Upper lobe of left lung (tissue), 6 donors: ENCODE measurements around the gene MFSD2B. TPM values are rescaled to one million over a fixed set of nuclear protein-coding genes. Genes with fewer than 3 reads are reported as not detected.

ENCODE experiments used
- ATAC-seq, 2 donors: fragments of 200-7000 bp; cut with Tn5 transposase; one replicate each; pipeline ENCODE4 v1.9.1; 2022; ENCODE audit warnings: mild to moderate bottlenecking in 2 of 2, moderate library complexity in 2 of 2; ENCODE audit not compliant: low FRiP score in 2 of 2
- DNase-seq, 2 donors: peaks; one replicate each; pipeline ENCODE4 v3.0.0-alpha.2; 2019 to 2020
- H3K27ac ChIP-seq, 4 donors: fragments of 200-600 bp; sonication (generic); one replicate each; pipeline ENCODE4 v1.5.1; 2016 to 2019
- H3K27me3 ChIP-seq, 4 donors: fragments of 200-600 bp; sonication (generic); one replicate each; pipeline ENCODE4 v1.5.1; 2017 to 2019
- H3K36me3 ChIP-seq, 4 donors: fragments of 200-600 bp; sonication (generic); one replicate each; pipeline ENCODE4 v1.5.1; 2016 to 2019
- H3K4me1 ChIP-seq, 4 donors: fragments of 200-600 bp; sonication (generic); one replicate each; pipeline ENCODE4 v1.5.1; 2018 to 2019
- H3K4me3 ChIP-seq, 4 donors: fragments of 200-600 bp; sonication (generic); one replicate each; pipeline ENCODE4 v1.5.1; 2017 to 2019; ENCODE audit warnings: mild to moderate bottlenecking in 2 of 4, moderate library complexity in 1 of 4
- H3K9me3 ChIP-seq, 4 donors: fragments of 200-600 bp; sonication (generic); one replicate each; pipeline ENCODE4 v1.5.1; 2018 to 2019
- CTCF ChIP-seq, 6 experiments: fragments of 450-650 bp in 4 of 6; fragments of 200-600 bp in 2 of 6; sonication (generic) in 2 of 6; IDR thresholded peaks; one replicate each; pipeline ENCODE4 v1.5.1; 2016 to 2019; ENCODE audit warnings: antibody characterized with exemption in 6 of 6
- EP300 ChIP-seq, 4 donors: sonication (generic); formaldehyde crosslinking; IDR thresholded peaks; one replicate each; pipeline ENCODE4 v1.5.1; 2017; ENCODE audit warnings: antibody characterized with exemption in 4 of 4, control low read depth in 2 of 4
- POLR2A ChIP-seq, 4 donors: fragments of 450-650 bp; IDR thresholded peaks; one replicate each; pipeline ENCODE4 v1.5.1; 2016 to 2017; ENCODE audit warnings: antibody characterized with exemption in 4 of 4, mild to moderate bottlenecking in 2 of 4
- POLR2AphosphoS5 ChIP-seq, 2 donors: sonication (generic); formaldehyde crosslinking; IDR thresholded peaks; one replicate each; pipeline ENCODE4 v1.5.1; 2017; ENCODE audit warnings: antibody characterized with exemption in 2 of 2
- WGBS, 2 donors: methylation state at CpG; one replicate each; pipeline ENCODE4 v1.1.5; 2017 to 2018; 5-methylcytosine and 5-hydroxymethylcytosine counted together
- total RNA-seq, 6 donors: library from RNA; depleted of rRNA in 4 of 6; stranded (reverse); fragments of >200 nt in 4 of 6; gene quantifications; one replicate each; pipeline versions ENCODE4 v1.1.0 to v1.2.1, GENCODE V29; 2016 to 2021
- donor health status: DM: no; HTN: no; CAD: no; lungs with moderate emphysema.
- donor health status: DM: no; HTN: yes; CAD: no; lungs with severe emphysema.

The MFSD2B gene
- total RNA-seq, 6 donors from 2014 or later = 0.40 to 1.8 (median 0.76) TPM; not detected in 1

- DNase-seq (no peak), ATAC-seq (no peak)
- 79 to 89% methylated on average over 7 to 8 of the region's 8 CpGs for WGBS, 2 donors
- Histone ChIP-seq H3K27me3 (no peaks in the 10 kb centered on the region), H3K9me3 (no peaks in the 10 kb centered on the region), H3K27ac (no peak overlapping the region), H3K4me1 (no peaks in the 10 kb centered on the region), H3K36me3 (peaks cover 0 to 3% (median 1%) of the 10 kb centered on the region in 4 donors), H3K4me3 (no peak overlapping the region)
- no peak for TF ChIP-seq EP300 (IDR thresholded peaks at IDR 0.05)
- no peak for TF ChIP-seq CTCF (IDR thresholded peaks at IDR 0.05)
- no peak for TF ChIP-seq POLR2A (IDR thresholded peaks at IDR 0.05)
- TF ChIP-seq POLR2AphosphoS5 (IDR thresholded peaks at IDR 0.05) = no peak
Observed at GRCh38 chr2:24017711-24018110, 7.8 kb downstream of the MFSD2B start.

- H3K4me1 ChIP-seq = no peaks in the 10 kb centered on the region
- peaks cover 0 to 9% (median 6%) of the 10 kb centered on the region in 4 donors for H3K36me3 ChIP-seq
- no peaks in the 10 kb centered on the region for H3K9me3 ChIP-seq
- 83 to 89% methylated on average over 9 of the region's 9 CpGs for WGBS, 2 donors
- ATAC-seq (no peak), DNase-seq (no peak)
- H3K27me3 ChIP-seq = no peaks in the 10 kb centered on the region
- no peak overlapping the region for H3K4me3 ChIP-seq
- H3K27ac ChIP-seq = no peak overlapping the region
- TF ChIP-seq CTCF (IDR thresholded peaks at IDR 0.05) (no peak), POLR2AphosphoS5 (IDR thresholded peaks at IDR 0.05) (no peak), EP300 (IDR thresholded peaks at IDR 0.05) (no peak), POLR2A (IDR thresholded peaks at IDR 0.05) (no peak)
Observed at GRCh38 chr2:24018241-24018640, 8.4 kb downstream of the MFSD2B start.

- no peak overlapping the region for H3K27ac ChIP-seq
- H3K9me3 ChIP-seq = no peaks in the 10 kb centered on the region
- TF ChIP-seq POLR2A (IDR thresholded peaks at IDR 0.05) (no peak), POLR2AphosphoS5 (IDR thresholded peaks at IDR 0.05) (no peak), EP300 (IDR thresholded peaks at IDR 0.05) (no peak), CTCF (IDR thresholded peaks at IDR 0.05) (no peak)
- H3K4me3 ChIP-seq = no peak overlapping the region
- ATAC-seq = no peak
- 87 to 91% methylated on average over 5 of the region's 5 CpGs for WGBS, 2 donors
- H3K27me3 ChIP-seq = no peaks in the 10 kb centered on the region
- peaks cover 0 to 18% (median 10%) of the 10 kb centered on the region in 4 donors for H3K36me3 ChIP-seq
- DNase-seq = no peak
- no peaks in the 10 kb centered on the region for H3K4me1 ChIP-seq
Observed at GRCh38 chr2:24019729-24020128, 9.8 kb downstream of the MFSD2B start.

GRCh38 chr2:24020244-24020643 lies 10.4 kb downstream of the MFSD2B start:
- Histone ChIP-seq H3K27me3 (no peaks in the 10 kb centered on the region), H3K4me3 (no peak overlapping the region), H3K27ac (no peak overlapping the region), H3K9me3 (no peaks in the 10 kb centered on the region), H3K4me1 (no peaks in the 10 kb centered on the region), H3K36me3 (peaks cover 0 to 22% (median 12%) of the 10 kb centered on the region in 4 donors)
- ATAC-seq (no peak), DNase-seq (no peak)
- TF ChIP-seq EP300 (IDR thresholded peaks at IDR 0.05) (no peak), POLR2AphosphoS5 (IDR thresholded peaks at IDR 0.05) (no peak), CTCF (IDR thresholded peaks at IDR 0.05) (no peak), POLR2A (IDR thresholded peaks at IDR 0.05) (no peak)
- WGBS, 2 donors = 76 to 87% methylated on average over 3 to 4 of the region's 4 CpGs
